H1 (cell line): ENCODE measurements around the gene PAF1. TPM values are rescaled to one million over a fixed set of nuclear protein-coding genes. Genes with fewer than 3 reads are reported as not detected.

Experiments used
- CTCF ChIA-PET: fragments of 300-600 bp; sonication (Branson Sonifier 250); formaldehyde crosslinking; loops from one replicate; lab custom pipeline; 2021; ENCODE audit not compliant: partially characterized antibody; lab: Charles Lee
- POLR2A ChIA-PET: fragments of 300-600 bp; sonication (Branson Sonifier 250); formaldehyde crosslinking; loops from one replicate; lab custom pipeline; 2021; ENCODE audit warnings: inconsistent platforms; ENCODE audit not compliant: partially characterized antibody; lab: Charles Lee
- DNase-seq, 2 experiments: peaks; one replicate each; pipeline versions ENCODE4 v3.0.0 to v3.0.0-alpha.2; 2010 to 2022; ENCODE audit warnings: low spot score in 2 of 2, low read depth in 1 of 2, mixed read lengths in 1 of 2
- FAIRE-seq: peaks from 2 replicates; lab custom pipeline; 2011; peaks lifted over from hg19 to GRCh38; lab: Jason Lieb, UNC
- H2AFZ ChIP-seq: 2 replicates; pipeline ENCODE4 v1.8.1; 2012; ENCODE audit warnings: low read length, inconsistent platforms
- H2AK5ac ChIP-seq: 2 replicates; pipeline ENCODE4 v1.6.1; 2013; ENCODE audit warnings: low read depth, low read length
- H2BK120ac ChIP-seq: replicated peaks from 2 replicates; pipeline ENCODE3; 2013; ENCODE audit warnings: low read depth, low read length, inconsistent platforms
- H2BK12ac ChIP-seq: 2 replicates; pipeline ENCODE4 v1.6.1; 2013; ENCODE audit warnings: low read depth, low read length
- H2BK15ac ChIP-seq: 2 replicates; pipeline ENCODE4 v1.6.1; 2013; ENCODE audit warnings: low read length
- H2BK20ac ChIP-seq: 2 replicates; pipeline ENCODE4 v1.6.1; 2013; ENCODE audit warnings: low read length
- H2BK5ac ChIP-seq: 2 replicates; pipeline ENCODE4 v1.6.1; 2013; ENCODE audit warnings: low read depth, low read length
- H3K14ac ChIP-seq: 2 replicates; pipeline ENCODE4 v1.6.1; 2013; ENCODE audit warnings: inconsistent platforms; ENCODE audit not compliant: insufficient read length
- H3K18ac ChIP-seq: 2 replicates; pipeline ENCODE4 v1.6.1; 2013; ENCODE audit warnings: low read length; ENCODE audit errors: extremely low read depth
- H3K23ac ChIP-seq: 2 replicates; pipeline ENCODE4 v1.6.1; 2013; ENCODE audit warnings: inconsistent platforms; ENCODE audit not compliant: insufficient read length
- H3K23me2 ChIP-seq: 2 replicates; pipeline ENCODE4 v1.6.1; 2013; ENCODE audit warnings: low read depth, low read length
- H3K27ac ChIP-seq: 2 replicates; pipeline ENCODE4 v1.6.1; 2011; ENCODE audit warnings: low read depth, low read length, inconsistent platforms
- H3K27me3 ChIP-seq, 4 experiments: replicated peaks in 1 of 4; 1 replicate in 1 of 4; 2 replicates in 3 of 4; pipeline versions ENCODE4 v1.6.1 to v1.8.1; 2011 to 2013; ENCODE audit warnings: low read length in 3 of 4, mild to moderate bottlenecking in 3 of 4, inconsistent platforms in 2 of 4, mixed read lengths in 2 of 4, moderate library complexity in 1 of 4; ENCODE audit not compliant: control insufficient read depth in 3 of 4, insufficient read depth in 3 of 4; ENCODE audit errors: extremely low read depth in 1 of 4
- H3K36me3 ChIP-seq, 4 experiments: 2 replicates each; pipeline versions ENCODE4 v1.6.1 to v1.8.1; 2011 to 2013; ENCODE audit warnings: mild to moderate bottlenecking in 4 of 4, low read length in 3 of 4, moderate library complexity in 2 of 4, control low read depth in 1 of 4, inconsistent platforms in 1 of 4; ENCODE audit not compliant: insufficient read depth in 4 of 4, control insufficient read depth in 2 of 4
- H3K4ac ChIP-seq: replicated peaks from 2 replicates; pipeline ENCODE3; 2013; ENCODE audit warnings: low read length, low read depth, mixed read lengths, inconsistent platforms; ENCODE audit not compliant: insufficient read length
- H3K4me1 ChIP-seq, 4 experiments: replicated peaks in 1 of 4; 1 replicate in 1 of 4; 2 replicates in 3 of 4; pipeline versions ENCODE4 v1.6.1 to v1.8.1; 2011 to 2013; ENCODE audit warnings: low read length in 3 of 4, inconsistent platforms in 2 of 4, mixed read lengths in 1 of 4; ENCODE audit not compliant: insufficient read depth in 4 of 4, control insufficient read depth in 3 of 4
- H3K4me2 ChIP-seq, 2 experiments: 2 replicates each; pipeline versions ENCODE4 v1.6.1 to v1.8.1; 2011 to 2013; ENCODE audit warnings: low read depth in 2 of 2, low read length in 2 of 2, control low read depth in 1 of 2, inconsistent platforms in 1 of 2, mild to moderate bottlenecking in 1 of 2; ENCODE audit not compliant: insufficient read depth in 1 of 2
- H3K4me3 ChIP-seq, 4 experiments: fragments of 200-600, 300-600 bp in 1 of 4; sonication (generic), shearing (Covaris generic), sonication (Bioruptor Twin) in 1 of 4; 2 replicates each; pipeline versions ENCODE4 v1.5.1 to v1.8.1; 2011 to 2016; ENCODE audit warnings: low read length in 4 of 4, low read depth in 3 of 4, control low read depth in 2 of 4, inconsistent platforms in 2 of 4, mild to moderate bottlenecking in 2 of 4, mixed read lengths in 1 of 4, moderate library complexity in 1 of 4; ENCODE audit not compliant: insufficient read depth in 2 of 4; ENCODE audit errors: extremely low read depth in 1 of 4
- H3K56ac ChIP-seq: replicated peaks from 2 replicates; pipeline ENCODE3; 2013; ENCODE audit warnings: low read depth, mild to moderate bottlenecking, mixed read lengths, low read length, inconsistent platforms; ENCODE audit not compliant: insufficient read length
- H3K79me1 ChIP-seq: 2 replicates; pipeline ENCODE4 v1.6.1; 2013; ENCODE audit warnings: low read depth, low read length, control low read depth
- H3K79me2 ChIP-seq, 2 experiments: 2 replicates each; pipeline versions ENCODE4 v1.6.1 to v1.8.1; 2012 to 2013; ENCODE audit warnings: low read length in 2 of 2, mild to moderate bottlenecking in 2 of 2, inconsistent platforms in 1 of 2; ENCODE audit not compliant: insufficient read depth in 2 of 2, control insufficient read depth in 1 of 2
- H3K9ac ChIP-seq, 4 experiments: replicated peaks in 1 of 4; 1 replicate in 1 of 4; 2 replicates in 3 of 4; pipeline versions ENCODE4 v1.6.1 to v1.8.1; 2011 to 2013; ENCODE audit warnings: low read depth in 3 of 4, low read length in 3 of 4, control low read depth in 2 of 4, mild to moderate bottlenecking in 2 of 4, moderate library complexity in 2 of 4, inconsistent platforms in 1 of 4; ENCODE audit errors: extremely low read depth in 1 of 4
- H3K9me3 ChIP-seq, 2 experiments: 2 replicates each; pipeline versions ENCODE4 v1.6.1 to v1.8.1; 2012 to 2013; ENCODE audit warnings: mild to moderate bottlenecking in 2 of 2, moderate library complexity in 2 of 2, control low read depth in 1 of 2, inconsistent platforms in 1 of 2, low read depth in 1 of 2, low read length in 1 of 2, mixed read lengths in 1 of 2; ENCODE audit not compliant: insufficient read depth in 2 of 2
- H4K20me1 ChIP-seq, 2 experiments: replicated peaks in 1 of 2; 2 replicates each; pipeline versions ENCODE3 to v1.8.1; 2011 to 2013; ENCODE audit warnings: inconsistent platforms in 2 of 2, low read length in 2 of 2, mild to moderate bottlenecking in 1 of 2; ENCODE audit not compliant: insufficient read depth in 2 of 2, control insufficient read depth in 1 of 2
- H4K5ac ChIP-seq: 2 replicates; pipeline ENCODE4 v1.6.1; 2013; ENCODE audit warnings: low read length, low read depth, mixed read lengths, inconsistent platforms; ENCODE audit not compliant: insufficient read length
- H4K8ac ChIP-seq: 2 replicates; pipeline ENCODE4 v1.8.0; 2013; ENCODE audit warnings: mild to moderate bottlenecking, moderate library complexity, low read length, inconsistent platforms; ENCODE audit not compliant: insufficient read depth; ENCODE audit errors: extremely low read depth
- H4K91ac ChIP-seq: replicated peaks from 2 replicates; pipeline ENCODE3; 2013; ENCODE audit warnings: low read length, mixed read lengths, inconsistent platforms; ENCODE audit not compliant: insufficient read length
- CEBPB ChIP-seq: IDR thresholded peaks from 2 replicates; pipeline ENCODE4 v1.6.1; 2012; ENCODE audit warnings: low read depth, low read length
- GABPA ChIP-seq: IDR thresholded peaks from 2 replicates; pipeline ENCODE4 v1.6.1; 2011; ENCODE audit warnings: mild to moderate bottlenecking, low read length, moderate library complexity, borderline replicate concordance; ENCODE audit not compliant: insufficient read depth
- HDAC2 ChIP-seq, 2 experiments: fragments of 300-600 bp in 1 of 2; sonication (generic) in 1 of 2; IDR thresholded peaks; 2 replicates each; pipeline ENCODE4 v1.6.1; 2011 to 2012; ENCODE audit warnings: low read depth in 2 of 2, low read length in 2 of 2, mild to moderate bottlenecking in 2 of 2, moderate library complexity in 2 of 2, borderline replicate concordance in 1 of 2, inconsistent platforms in 1 of 2
- POLR2AphosphoS5 ChIP-seq: IDR thresholded peaks from 2 replicates; pipeline ENCODE4 v1.6.1; 2011; ENCODE audit warnings: low read depth, low read length
- ZNF274 ChIP-seq: IDR thresholded peaks from 2 replicates; pipeline ENCODE4 v1.7.0; 2012; ENCODE audit warnings: low read length, borderline replicate concordance; ENCODE audit errors: extremely low read depth
- WGBS, 2 experiments: shearing (Covaris generic) in 1 of 2; methylation state at CpG; one replicate each; pipeline versions ENCODE4 v1.1.6 to v1.1.7; 2013 to 2015; ENCODE audit warnings: low lambda C conversion rate in 2 of 2, mixed read lengths in 2 of 2, inconsistent platforms in 1 of 2, low coverage in 1 of 2, missing lambda C conversion rate in 1 of 2; ENCODE audit not compliant: insufficient replicate concordance in 2 of 2, insufficient coverage in 1 of 2, insufficient read length in 1 of 2; ENCODE audit errors: extremely low coverage in 1 of 2, missing lambda C conversion rate in 1 of 2; 5-methylcytosine and 5-hydroxymethylcytosine counted together
- polyA plus RNA-seq, 7 experiments: library from polyadenylated mRNA; depleted of rRNA in 3 of 7; stranded (reverse) in 5 of 7; unstranded in 2 of 7; fragments of >200 nt in 5 of 7; fragments of 200-250 nt in 2 of 7; gene quantifications; 1 replicate in 5 of 7; 2 replicates in 1 of 7; 4 replicates in 1 of 7; pipeline versions ENCODE4 v1.2.1 to v1.2.3, GENCODE V29; 2011 to 2013; ENCODE audit warnings: missing spikeins in 2 of 7, mixed read lengths in 2 of 7
- total RNA-seq: library from RNA; stranded (reverse); fragmentation: NEBNext Ultra II Directional; extraction: Animal tissue kit (Norgen Biotek cat#: 25700); gene quantifications from 2 replicates; pipeline ENCODE4 v1.2.1, GENCODE V29; 2021

PAF1 gene
- total and polyA plus RNA-seq, 2 of the 8 experiments (the other 6 are each of a cell fraction or from before 2014, with no cell fraction given) = 31.4 to 58.6 TPM

DNA sequence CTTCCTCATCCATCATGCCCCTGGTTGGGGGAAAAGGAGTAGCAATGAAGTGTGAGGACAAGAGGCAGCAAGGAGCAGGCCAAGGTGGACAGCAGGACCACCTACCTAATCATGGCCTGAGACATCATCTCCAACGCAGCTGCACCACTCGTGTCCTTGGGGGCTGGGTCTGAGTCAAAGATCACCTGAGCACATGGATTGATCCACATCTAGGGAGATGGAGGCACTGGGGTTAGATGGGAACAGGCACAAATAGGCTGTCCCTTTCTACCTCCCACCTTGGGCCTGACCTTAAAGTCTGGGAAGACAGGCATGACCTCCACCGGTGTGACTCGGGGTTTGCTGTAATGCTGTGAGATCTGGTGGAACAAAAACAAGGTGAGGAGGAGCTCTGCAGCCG lies 2.2 kb downstream of the PAF1 start:
- Histone ChIP-seq H2BK120ac (no peak overlapping the region), H3K27ac (no peak overlapping the region), H4K91ac (no peak overlapping the region), H3K56ac (no peak overlapping the region), H2AFZ (no peak overlapping the region), H3K18ac (no peak overlapping the region), H2BK20ac (no peak overlapping the region), H3K9ac (no peak overlapping the region), H3K4me1 (peaks cover 2 to 16% (median 7%) of the 10 kb centered on the region in 4 experiments), H4K8ac (no peak overlapping the region), H2BK15ac (no peak overlapping the region), H4K20me1 (peaks cover 0 to 7% of the 10 kb centered on the region in 2 experiments), H2BK12ac (no peak overlapping the region), H2BK5ac (no peak overlapping the region), H3K27me3 (no peaks in the 10 kb centered on the region), H3K14ac (no peak overlapping the region), H3K23me2 (peaks cover 2% of the 10 kb centered on the region; the same call in 1 of the 2 replicates), H3K23ac (no peak overlapping the region), H3K4me3 (no peak overlapping the region), H3K4ac (no peak overlapping the region), H2AK5ac (no peak overlapping the region), H4K5ac (no peak overlapping the region), H3K9me3 (no peaks in the 10 kb centered on the region), H3K4me2 (no peak overlapping the region), H3K79me1 (peaks cover 5% of the 10 kb centered on the region), H3K79me2 (peaks cover 0 to 14% of the 10 kb centered on the region in 2 experiments; a peak in 2 of 4 replicates), H3K36me3 (peaks cover 5 to 44% (median 18%) of the 10 kb centered on the region in 4 experiments; a peak in 6 of 8 replicates)
- WGBS, 2 experiments = 96% methylated on average over 5 of the region's 5 CpGs; no CpG with 5 or more reads in 1 of the 2 experiments
- DNase-seq = no peak
- TF ChIP-seq GABPA = no peak
- no peak for TF ChIP-seq CEBPB
- TF ChIP-seq ZNF274 = no peak
- no peak for TF ChIP-seq HDAC2 (IDR thresholded peaks at IDR 0.05; ENCODE audit: borderline replicate concordance in 1 of 2, low read depth in 2 of 2, low read length in 2 of 2)
- peak; percentile 59 for TF ChIP-seq POLR2AphosphoS5
- POLR2A ChIA-PET = interaction anchor here (1.0 to 12.2 kb wide), 10 partner anchors 9 to 92 kb away, joined by 3 to 234 read pairs (median 8); partner anchors contain the start of genes RPS16, TIMM50 and ZFP36
- no peak for FAIRE-seq
- CTCF ChIA-PET = interaction anchor here (1.1 to 3.7 kb wide), 3 partner anchors 9 to 36 kb away, joined by 3 to 13 read pairs (median 4); partner anchors contain the start of gene PLEKHG2
